ENCODE data around the gene RTN4RL2. TPM values are rescaled to one million over a fixed set of nuclear protein-coding genes. Genes with fewer than 3 reads are reported as not detected.

Gene RTN4RL2
- total RNA-seq, 1 donor from 2014 or later, result 0.67 TPM

DNA sequence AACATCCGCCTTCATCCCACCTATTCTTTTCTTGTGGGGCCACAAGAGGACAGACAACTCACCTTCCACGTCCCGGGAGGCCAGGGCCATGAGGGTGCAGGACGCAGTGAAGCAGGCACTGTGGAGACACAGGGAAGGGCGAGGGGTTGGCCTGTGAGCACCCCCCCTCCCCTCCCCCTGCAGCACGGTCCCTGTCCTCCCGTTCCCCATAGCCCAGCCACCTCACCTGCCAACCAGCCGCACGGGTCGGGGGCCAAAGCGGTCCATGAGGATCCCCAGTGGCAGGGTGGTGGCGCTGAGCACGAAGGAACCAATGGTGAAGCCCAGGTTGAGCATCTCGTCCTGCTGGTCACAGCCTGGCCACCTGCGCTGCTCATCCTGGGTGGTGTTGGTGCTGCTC, 40.6 kb downstream of the RTN4RL2 start:
- Histone ChIP-seq H3K36me3 (ENCODE audit: control insufficient read depth, insufficient read depth, low read length) (no peaks in the 10 kb centered on the region), H3K4me3 (ENCODE audit: low read depth, low read length) (no peak overlapping the region), H3K27me3 (ENCODE audit: control insufficient read depth, insufficient read depth, low read length) (no peaks in the 10 kb centered on the region)
- TF ChIP-seq, protein P1, sequence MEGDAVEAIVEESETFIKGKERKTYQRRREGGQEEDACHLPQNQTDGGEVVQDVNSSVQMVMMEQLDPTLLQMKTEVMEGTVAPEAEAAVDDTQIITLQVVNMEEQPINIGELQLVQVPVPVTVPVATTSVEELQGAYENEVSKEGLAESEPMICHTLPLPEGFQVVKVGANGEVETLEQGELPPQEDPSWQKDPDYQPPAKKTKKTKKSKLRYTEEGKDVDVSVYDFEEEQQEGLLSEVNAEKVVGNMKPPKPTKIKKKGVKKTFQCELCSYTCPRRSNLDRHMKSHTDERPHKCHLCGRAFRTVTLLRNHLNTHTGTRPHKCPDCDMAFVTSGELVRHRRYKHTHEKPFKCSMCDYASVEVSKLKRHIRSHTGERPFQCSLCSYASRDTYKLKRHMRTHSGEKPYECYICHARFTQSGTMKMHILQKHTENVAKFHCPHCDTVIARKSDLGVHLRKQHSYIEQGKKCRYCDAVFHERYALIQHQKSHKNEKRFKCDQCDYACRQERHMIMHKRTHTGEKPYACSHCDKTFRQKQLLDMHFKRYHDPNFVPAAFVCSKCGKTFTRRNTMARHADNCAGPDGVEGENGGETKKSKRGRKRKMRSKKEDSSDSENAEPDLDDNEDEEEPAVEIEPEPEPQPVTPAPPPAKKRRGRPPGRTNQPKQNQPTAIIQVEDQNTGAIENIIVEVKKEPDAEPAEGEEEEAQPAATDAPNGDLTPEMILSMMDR (IDR thresholded peaks at IDR 0.05; ENCODE audit: insufficient read depth, low read length, poor library complexity, severe bottlenecking), result no peak
- DNase-seq (ENCODE audit: low read depth), result no peak

DNA sequence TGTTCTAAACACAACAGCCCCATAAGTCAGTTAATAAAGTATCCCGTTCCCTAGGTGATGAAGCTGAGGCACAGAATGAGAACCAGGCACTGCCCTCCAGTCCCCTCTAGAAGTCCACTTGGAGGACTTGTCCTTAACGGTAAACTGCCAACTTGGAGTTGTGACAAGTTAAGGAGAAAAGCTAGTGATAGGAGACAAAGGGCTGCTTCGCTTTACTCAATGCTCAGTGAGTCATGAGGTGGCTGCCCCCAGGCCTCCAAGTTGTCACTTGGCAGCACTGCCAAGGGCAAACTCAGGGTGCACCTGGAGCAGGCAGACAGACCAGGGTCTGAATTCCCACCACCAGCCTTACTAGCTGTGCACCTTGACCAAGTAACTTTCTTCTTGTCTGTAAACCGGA, 41.6 kb downstream of the RTN4RL2 start:
- Histone ChIP-seq H3K36me3 (ENCODE audit: control insufficient read depth, insufficient read depth, low read length) (no peaks in the 10 kb centered on the region), H3K4me3 (ENCODE audit: low read depth, low read length) (no peak overlapping the region), H3K27me3 (ENCODE audit: control insufficient read depth, insufficient read depth, low read length) (no peaks in the 10 kb centered on the region)
- DNase-seq (ENCODE audit: low read depth), result no peak
- TF ChIP-seq, protein P1 (IDR thresholded peaks at IDR 0.05; ENCODE audit: insufficient read depth, low read length, poor library complexity, severe bottlenecking), result no peak

DNA sequence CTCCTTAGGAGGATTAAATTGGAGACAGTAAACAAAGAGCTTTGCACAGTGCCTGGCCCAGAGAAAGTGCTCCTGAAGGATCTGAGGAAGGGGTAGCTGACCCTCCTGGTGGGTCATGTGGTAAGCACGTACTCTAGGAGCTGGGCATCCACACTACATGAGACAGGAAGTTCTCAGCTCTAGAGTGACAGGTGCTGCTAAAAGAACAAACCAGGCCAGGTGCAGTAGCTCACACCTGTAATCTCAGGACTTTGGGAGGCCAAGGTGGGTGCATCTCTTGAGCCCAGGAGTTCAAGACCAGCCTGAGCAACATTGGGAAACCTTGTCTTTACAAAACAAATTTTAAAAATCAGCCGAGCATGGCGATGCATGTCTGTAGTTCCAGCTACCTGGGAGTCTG, 42.0 kb downstream of the RTN4RL2 start:
- H3K36me3 ChIP-seq (ENCODE audit: control insufficient read depth, insufficient read depth, low read length), result no peaks in the 10 kb centered on the region
- no peak for DNase-seq (ENCODE audit: low read depth)
- no peaks in the 10 kb centered on the region for H3K27me3 ChIP-seq (ENCODE audit: control insufficient read depth, insufficient read depth, low read length)
- TF ChIP-seq, protein P1 (IDR thresholded peaks at IDR 0.05; ENCODE audit: insufficient read depth, low read length, poor library complexity, severe bottlenecking), result no peak
- no peak overlapping the region for H3K4me3 ChIP-seq (ENCODE audit: low read depth, low read length)

DNA sequence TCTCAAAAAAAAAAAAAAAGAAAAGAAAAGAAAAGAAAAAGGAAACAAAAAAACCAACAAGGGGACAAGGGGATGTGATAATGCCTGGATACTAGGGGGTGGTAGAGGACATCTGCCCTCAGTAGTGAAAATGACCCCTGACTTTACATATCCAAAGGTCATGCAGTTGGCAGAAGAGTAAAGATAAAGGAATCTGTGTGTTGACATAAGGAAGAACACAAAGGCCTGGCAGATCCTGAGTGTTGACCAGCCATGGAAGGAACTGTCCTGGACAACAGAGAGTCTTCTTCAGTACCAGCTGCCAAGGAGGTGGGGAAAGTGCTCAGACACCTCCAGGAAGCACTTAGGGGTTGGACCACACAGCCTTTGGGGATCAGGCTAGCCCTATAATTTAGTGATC, 42.5 kb downstream of the RTN4RL2 start:
- no peak overlapping the region for H3K4me3 ChIP-seq (ENCODE audit: low read depth, low read length)
- TF ChIP-seq, protein P1 (IDR thresholded peaks at IDR 0.05; ENCODE audit: insufficient read depth, low read length, poor library complexity, severe bottlenecking), result no peak

DNA sequence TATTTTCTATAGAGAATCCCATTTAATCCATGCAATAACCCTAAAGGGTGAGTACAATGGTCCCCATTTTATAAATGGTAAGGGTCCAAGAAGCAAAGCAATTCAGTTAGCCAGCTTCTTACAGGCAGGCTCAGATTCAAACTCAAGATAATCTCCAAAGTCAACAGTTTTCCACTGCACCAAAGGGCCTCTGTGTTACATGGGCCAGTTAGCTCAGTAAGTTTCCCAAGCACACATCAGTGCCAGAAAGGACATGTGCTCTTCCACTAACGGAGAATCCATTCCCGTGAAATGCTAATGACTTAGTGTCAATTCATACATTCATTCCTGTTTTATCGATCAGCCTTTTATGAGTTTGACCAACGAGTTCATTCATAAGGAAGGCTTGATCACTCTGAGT, 44.2 kb downstream of the RTN4RL2 start:
- no peak overlapping the region for H3K4me3 ChIP-seq (ENCODE audit: low read depth, low read length)
- H3K27me3 ChIP-seq (ENCODE audit: control insufficient read depth, insufficient read depth, low read length), result no peaks in the 10 kb centered on the region
- DNase-seq (ENCODE audit: low read depth), result no peak
- no peaks in the 10 kb centered on the region for H3K36me3 ChIP-seq (ENCODE audit: control insufficient read depth, insufficient read depth, low read length)
- TF ChIP-seq, protein P1 (IDR thresholded peaks at IDR 0.05; ENCODE audit: insufficient read depth, low read length, poor library complexity, severe bottlenecking), result no peak

More for the DNA sequence above, 42.5 kb downstream of the RTN4RL2 start:
- DNase-seq (ENCODE audit: low read depth), result no peak
- Histone ChIP-seq H3K27me3 (ENCODE audit: control insufficient read depth, insufficient read depth, low read length) (no peaks in the 10 kb centered on the region), H3K36me3 (ENCODE audit: control insufficient read depth, insufficient read depth, low read length) (no peaks in the 10 kb centered on the region)

DNA sequence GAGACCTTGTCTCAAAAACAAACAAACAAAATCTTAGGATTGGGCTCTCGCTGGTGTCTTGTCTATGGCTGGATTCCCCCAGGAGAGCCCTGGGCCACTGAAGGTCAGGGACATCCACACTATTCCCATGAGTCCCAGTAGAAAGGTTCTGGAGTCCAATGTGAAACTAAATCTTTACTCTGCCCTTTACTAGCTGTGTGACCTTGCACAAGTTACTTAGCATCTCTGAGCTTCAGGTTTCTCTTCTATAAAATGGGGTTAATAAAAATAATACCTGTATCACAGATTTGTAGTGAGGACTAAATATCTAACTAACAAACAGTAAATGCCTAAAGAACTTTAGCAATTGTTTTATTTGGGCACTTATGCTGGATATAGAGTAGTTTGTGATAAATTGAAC, 46.2 kb downstream of the RTN4RL2 start:
- H3K36me3 ChIP-seq (ENCODE audit: control insufficient read depth, insufficient read depth, low read length), result no peaks in the 10 kb centered on the region
- no peaks in the 10 kb centered on the region for H3K27me3 ChIP-seq (ENCODE audit: control insufficient read depth, insufficient read depth, low read length)
- no peak for DNase-seq (ENCODE audit: low read depth)
- no peak overlapping the region for H3K4me3 ChIP-seq (ENCODE audit: low read depth, low read length)
- TF ChIP-seq, protein P1 (IDR thresholded peaks at IDR 0.05; ENCODE audit: insufficient read depth, low read length, poor library complexity, severe bottlenecking), result no peak

Data from kidney epithelial cell (primary cell).